ENCODE measurements around the gene FLNB.
A peak's percentile ranks its signal among the peaks of the same experiment; 100 is the strongest.

FLNB gene

GRCh38 chr3:58021072-58021959 is 13.1 kb downstream of the FLNB start:
- TF ChIP-seq CTCF (conservative IDR thresholded peaks at IDR 0.05; ENCODE audit: low read depth), result no peak
- H3K27ac ChIP-seq, result peak overlapping the region; percentile 84
- ChIA-PET CTCF (interaction anchor here (1.0 kb wide), 1 partner anchor 13 kb away, joined by 5 read pairs; the partner anchor contains the start of gene FLNB), POLR2A (ENCODE audit: low non-redundant PET) (no interaction called here)
- DNase-seq (ENCODE audit: low spot score), result no peak

- no peak for DNase-seq (ENCODE audit: low spot score)
- H3K27ac ChIP-seq, result peak overlapping the region; percentile 84
- ChIA-PET POLR2A (ENCODE audit: low non-redundant PET) (interaction anchor here (0.6 kb wide), 1 partner anchor 163 kb away, joined by 4 read pairs; no protein-coding TSS in a partner anchor), CTCF (no interaction called here)
- no peak for TF ChIP-seq CTCF (conservative IDR thresholded peaks at IDR 0.05; ENCODE audit: low read depth)
Observed at GRCh38 chr3:58021962-58022361, 13.7 kb downstream of the FLNB start.

GRCh38 chr3:58022490-58022889 is 14.3 kb downstream of the FLNB start:
- DNase-seq (ENCODE audit: low spot score), result no peak
- peak overlapping the region; percentile 67 for H3K27ac ChIP-seq
- CTCF ChIA-PET, result no interaction called here
- TF ChIP-seq CTCF (conservative IDR thresholded peaks at IDR 0.05; ENCODE audit: low read depth), result no peak
- POLR2A ChIA-PET (ENCODE audit: low non-redundant PET), result interaction anchor here (0.6 kb wide), 1 partner anchor 163 kb away, joined by 4 read pairs; no protein-coding TSS in a partner anchor

DNA sequence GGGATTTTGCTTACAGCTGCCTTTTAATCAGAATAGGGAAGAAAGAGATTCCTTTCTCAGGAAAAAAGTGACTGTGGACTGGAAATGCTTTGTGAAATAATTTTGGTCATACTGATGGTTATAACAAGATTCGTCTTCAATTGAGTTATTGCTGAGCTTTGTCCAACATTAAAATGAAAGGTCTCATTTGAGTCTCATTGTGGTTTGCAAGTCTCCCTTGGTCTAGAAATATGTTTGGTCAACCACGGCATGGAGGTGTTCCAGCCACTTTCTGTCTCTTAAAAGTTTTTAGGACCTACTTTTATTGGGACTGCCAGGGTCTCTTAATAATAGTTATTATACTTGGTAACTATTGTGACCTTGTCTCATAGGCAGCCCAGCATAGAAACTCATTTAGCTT is 15.3 kb downstream of the FLNB start:
- H3K27ac ChIP-seq, result no peak overlapping the region
- POLR2A ChIA-PET (ENCODE audit: low non-redundant PET), result no interaction called here
- CTCF ChIA-PET, result no interaction called here
- TF ChIP-seq CTCF (conservative IDR thresholded peaks at IDR 0.05; ENCODE audit: low read depth), result no peak
- DNase-seq (ENCODE audit: low spot score), result no peak

- peak overlapping the region; percentile 86 for H3K27ac ChIP-seq
- POLR2A ChIA-PET (ENCODE audit: low non-redundant PET), result no interaction called here
- CTCF ChIA-PET, result interaction anchor here (0.9 kb wide), 1 partner anchor 161 kb away, joined by 3 read pairs; no protein-coding TSS in a partner anchor
- TF ChIP-seq CTCF (conservative IDR thresholded peaks at IDR 0.05; ENCODE audit: low read depth), result no peak
- DNase-seq (ENCODE audit: low spot score), result no peak
Observed at GRCh38 chr3:58025406-58025805, 17.2 kb downstream of the FLNB start.

DNA sequence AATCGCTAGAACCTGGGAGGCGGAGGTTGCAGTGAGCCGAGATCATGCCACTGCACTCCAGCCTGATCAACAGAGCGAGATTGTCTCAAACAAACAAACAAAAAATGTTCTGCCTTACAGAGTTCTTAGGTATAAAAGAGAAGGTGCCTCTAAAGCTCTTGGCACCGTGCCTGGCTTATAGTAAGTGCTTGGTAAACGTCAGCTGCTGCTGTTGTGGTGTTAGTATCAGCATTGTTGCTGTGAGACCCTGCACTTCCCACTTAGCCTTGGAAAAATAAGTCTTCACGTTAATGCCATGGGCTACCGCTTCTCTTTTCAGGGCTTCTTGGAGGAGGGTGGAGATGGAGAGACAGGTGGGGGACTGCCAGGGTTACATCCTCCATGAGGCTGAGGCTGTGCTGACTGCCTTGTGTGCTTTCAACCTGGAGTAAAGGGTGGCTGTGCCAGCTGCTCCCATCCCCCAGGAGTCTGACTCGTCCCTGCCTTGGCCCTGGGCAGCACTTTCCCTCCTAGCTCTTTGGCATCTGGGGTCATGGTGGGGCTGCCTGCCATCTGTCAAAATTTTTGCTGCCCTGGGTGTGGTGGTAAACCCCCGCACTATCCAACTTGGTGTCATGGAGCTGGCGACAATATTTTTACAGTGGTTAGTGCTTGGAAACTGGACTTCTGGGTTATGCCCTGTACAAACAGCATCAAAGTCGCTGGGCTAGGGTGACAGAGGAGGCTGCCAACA is 17.8 kb downstream of the FLNB start:
- H3K27ac ChIP-seq, result peak overlapping the region; percentile 86
- CTCF ChIA-PET, result interaction anchor here (0.5 to 0.9 kb wide), 2 partner anchors 162 to 335 kb away, joined by 3 to 4 read pairs; no protein-coding TSS in a partner anchor
- POLR2A ChIA-PET (ENCODE audit: low non-redundant PET), result no interaction called here
- no peak for DNase-seq (ENCODE audit: low spot score)
- TF ChIP-seq CTCF (conservative IDR thresholded peaks at IDR 0.05; ENCODE audit: low read depth), result no peak
